Tibial nerve (tissue), 3 donors: Measurements from ENCODE around the gene UXS1.

Experiments
- POLR2A ChIP-seq, 2 donors: fragments of 450-650 bp; IDR thresholded peaks; one replicate each; pipeline ENCODE4 v1.6.1; 2017; ENCODE audit warnings: antibody characterized with exemption in 2 of 2, mild to moderate bottlenecking in 2 of 2, moderate library complexity in 2 of 2
- TF ChIP-seq, protein P1 (sequence below), 5 experiments: fragments of 200-600 bp in 3 of 5; fragments of 450-650 bp in 2 of 5; sonication (generic) in 3 of 5; IDR thresholded peaks; one replicate each; pipeline ENCODE4 v1.5.1; 2016 to 2019; ENCODE audit warnings: antibody characterized with exemption in 5 of 5, mild to moderate bottlenecking in 3 of 5, moderate library complexity in 2 of 5

DNA sequence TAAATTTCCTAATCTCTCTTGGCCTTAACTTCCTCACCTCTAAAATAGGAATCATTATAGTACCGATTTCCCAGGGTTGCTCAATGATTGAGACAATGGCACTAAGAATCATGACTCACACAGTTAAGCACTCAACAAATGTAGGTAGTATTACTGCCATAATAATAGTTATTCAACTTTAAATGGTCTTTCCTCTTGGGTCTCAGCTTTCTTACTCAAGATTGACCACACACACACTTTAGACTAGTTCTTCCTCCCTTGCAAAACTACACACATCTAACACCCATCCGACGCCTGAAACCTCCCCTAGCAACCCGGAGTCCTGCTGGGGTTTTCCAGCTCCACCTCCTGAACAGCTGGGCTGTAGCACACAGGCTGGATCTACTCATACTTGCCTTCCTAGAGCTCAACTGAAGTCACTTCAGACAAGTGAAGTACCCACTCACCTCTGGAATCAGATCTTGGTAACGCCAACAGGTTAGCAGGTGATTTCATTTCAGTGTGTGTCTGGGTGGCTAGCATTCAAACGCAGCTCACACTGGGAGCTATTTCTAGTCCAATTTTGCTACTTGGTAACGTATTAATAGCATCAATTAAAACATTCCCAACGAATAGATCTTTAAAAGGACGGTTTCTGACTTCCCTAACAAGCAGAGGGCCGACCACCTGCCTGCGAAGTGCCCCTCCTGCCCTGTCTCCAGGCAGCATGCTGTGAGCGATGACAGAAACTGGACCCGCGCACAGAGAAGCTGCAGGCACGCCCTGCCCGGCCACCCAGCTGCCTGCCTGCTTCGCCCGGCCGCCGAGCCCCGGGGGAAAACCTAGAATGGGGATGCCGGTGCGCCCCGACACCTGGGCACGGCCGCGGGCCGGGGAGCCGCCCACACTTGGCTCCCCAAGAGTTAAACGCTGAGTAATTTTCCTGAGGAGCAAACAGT lies 1.1 kb downstream of the UXS1 start:
- TF ChIP-seq, protein P1, sequence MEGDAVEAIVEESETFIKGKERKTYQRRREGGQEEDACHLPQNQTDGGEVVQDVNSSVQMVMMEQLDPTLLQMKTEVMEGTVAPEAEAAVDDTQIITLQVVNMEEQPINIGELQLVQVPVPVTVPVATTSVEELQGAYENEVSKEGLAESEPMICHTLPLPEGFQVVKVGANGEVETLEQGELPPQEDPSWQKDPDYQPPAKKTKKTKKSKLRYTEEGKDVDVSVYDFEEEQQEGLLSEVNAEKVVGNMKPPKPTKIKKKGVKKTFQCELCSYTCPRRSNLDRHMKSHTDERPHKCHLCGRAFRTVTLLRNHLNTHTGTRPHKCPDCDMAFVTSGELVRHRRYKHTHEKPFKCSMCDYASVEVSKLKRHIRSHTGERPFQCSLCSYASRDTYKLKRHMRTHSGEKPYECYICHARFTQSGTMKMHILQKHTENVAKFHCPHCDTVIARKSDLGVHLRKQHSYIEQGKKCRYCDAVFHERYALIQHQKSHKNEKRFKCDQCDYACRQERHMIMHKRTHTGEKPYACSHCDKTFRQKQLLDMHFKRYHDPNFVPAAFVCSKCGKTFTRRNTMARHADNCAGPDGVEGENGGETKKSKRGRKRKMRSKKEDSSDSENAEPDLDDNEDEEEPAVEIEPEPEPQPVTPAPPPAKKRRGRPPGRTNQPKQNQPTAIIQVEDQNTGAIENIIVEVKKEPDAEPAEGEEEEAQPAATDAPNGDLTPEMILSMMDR (IDR thresholded peaks at IDR 0.05): no peak
- TF ChIP-seq POLR2A (IDR thresholded peaks at IDR 0.05): no peak
